Stomach (tissue), 9 donors: Measurements from ENCODE around the gene CLTRN. TPM values are rescaled to one million over a fixed set of nuclear protein-coding genes. Genes with fewer than 3 reads are reported as not detected.

Source experiments
- DNase-seq, 2 donors: peaks; one replicate each; pipeline versions ENCODE4 v3.0.0 to v3.0.0-alpha.2; 2013 to 2019
- H3K27ac ChIP-seq, 5 donors: fragments of 200-600 bp in 4 of 5; sonication (generic) in 4 of 5; one replicate each; pipeline ENCODE4 v1.5.1; 2013 to 2019; ENCODE audit warnings: mild to moderate bottlenecking in 1 of 5, moderate library complexity in 1 of 5
- H3K27me3 ChIP-seq, 3 donors: fragments of 200-600 bp; sonication (generic); one replicate each; pipeline ENCODE4 v1.5.1; 2017 to 2019; ENCODE audit warnings: mixed run types in 1 of 3
- H3K36me3 ChIP-seq, 4 donors: fragments of 200-600 bp; sonication (generic); 1 replicate in 3 of 4; 2 replicates in 1 of 4; pipeline ENCODE4 v1.5.1; 2016 to 2019
- H3K4me1 ChIP-seq, 4 donors: fragments of 200-600 bp; sonication (generic); one replicate each; pipeline ENCODE4 v1.5.1; 2016 to 2019
- H3K4me3 ChIP-seq, 4 donors: fragments of 200-600 bp; sonication (generic) in 3 of 4; one replicate each; pipeline ENCODE4 v1.5.1; 2016 to 2019; ENCODE audit warnings: mild to moderate bottlenecking in 1 of 4
- H3K9me3 ChIP-seq, 4 donors: fragments of 200-600 bp; sonication (generic); one replicate each; pipeline ENCODE4 v1.5.1; 2016 to 2019
- EP300 ChIP-seq: sonication (generic); formaldehyde crosslinking; IDR thresholded peaks from one replicate; pipeline ENCODE4 v1.6.1; 2017; ENCODE audit warnings: antibody characterized with exemption
- POLR2A ChIP-seq, 4 donors: fragments of 450-650 bp; IDR thresholded peaks; one replicate each; pipeline ENCODE4 v1.6.1; 2016; ENCODE audit warnings: antibody characterized with exemption in 4 of 4, control low read depth in 2 of 4, mild to moderate bottlenecking in 1 of 4, moderate library complexity in 1 of 4
- POLR2AphosphoS5 ChIP-seq, 3 donors: sonication (generic); formaldehyde crosslinking; IDR thresholded peaks; one replicate each; pipeline ENCODE4 v1.6.1; 2016; ENCODE audit warnings: antibody characterized with exemption in 3 of 3
- WGBS, 5 donors: extraction: QIAGEN DNeasy Blood & Tissue Kit in 3 of 5; methylation state at CpG; one replicate each; pipeline versions ENCODE4 v1.1.5 to v1.1.7; 2013 to 2018; 5-methylcytosine and 5-hydroxymethylcytosine counted together
- intact Hi-C: fragments of 100-400 bp; cut with DNase I; formaldehyde crosslinking; loops from one replicate; pipeline ENCODE4 v1.15.1; 2023; ENCODE audit warnings: low total_unique reads
- polyA plus RNA-seq, 3 donors: library from polyadenylated mRNA; stranded (reverse); fragments of 200-250 nt; gene quantifications; one replicate each; pipeline ENCODE4 v1.2.3, GENCODE V29; 2013
- total RNA-seq, 5 donors: library from RNA; depleted of rRNA; stranded (reverse); fragments of >200 nt; gene quantifications; one replicate each; pipeline versions ENCODE4 v1.1.0 to v1.2.3, GENCODE V29; 2014 to 2016
- TF ChIP-seq, protein P1 (sequence below), 7 experiments: fragments of 450-650 bp in 4 of 7; fragments of 200-600 bp in 3 of 7; sonication (generic) in 3 of 7; IDR thresholded peaks; one replicate each; pipeline ENCODE4 v1.5.1; 2016 to 2019; ENCODE audit warnings: antibody characterized with exemption in 7 of 7, control low read depth in 2 of 7, mild to moderate bottlenecking in 1 of 7
- donor health status: healthy with polysubstance abuse.
- donor health status: Bipolar disorder and iron deficiency.
- donor health status: healthy.

The CLTRN gene
- total and polyA plus RNA-seq, 8 donors = 2.4 to 8.5 (median 3.5) TPM; not detected in 3

DNA sequence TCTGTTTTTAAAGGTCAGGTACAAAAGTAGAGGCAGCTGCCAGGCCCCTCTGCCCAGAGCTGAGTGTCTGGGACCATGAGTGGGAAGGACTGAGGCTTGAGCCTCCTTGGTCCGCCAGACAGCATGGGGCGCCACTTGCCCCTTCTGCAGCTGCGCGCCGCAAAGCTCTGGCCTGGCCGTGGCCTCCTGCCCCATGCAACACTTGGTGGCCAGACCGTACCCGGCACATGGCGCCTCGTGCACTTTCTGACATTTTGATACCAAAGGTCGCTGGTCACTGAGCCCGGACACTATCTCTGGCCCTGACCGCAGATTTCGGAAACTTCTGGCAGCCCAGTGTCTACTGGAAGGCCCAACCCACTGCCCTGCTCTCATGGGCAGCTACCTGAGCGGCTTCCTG is 18.6 kb downstream of the CLTRN start:
- H3K4me3 ChIP-seq = no peak overlapping the region
- H3K27ac ChIP-seq = no peak overlapping the region
- no peaks in the 10 kb centered on the region for H3K9me3 ChIP-seq
- TF ChIP-seq POLR2AphosphoS5 (IDR thresholded peaks at IDR 0.05) = no peak
- TF ChIP-seq EP300 = no peak
- no peak for TF ChIP-seq POLR2A (IDR thresholded peaks at IDR 0.05)
- TF ChIP-seq, protein P1, sequence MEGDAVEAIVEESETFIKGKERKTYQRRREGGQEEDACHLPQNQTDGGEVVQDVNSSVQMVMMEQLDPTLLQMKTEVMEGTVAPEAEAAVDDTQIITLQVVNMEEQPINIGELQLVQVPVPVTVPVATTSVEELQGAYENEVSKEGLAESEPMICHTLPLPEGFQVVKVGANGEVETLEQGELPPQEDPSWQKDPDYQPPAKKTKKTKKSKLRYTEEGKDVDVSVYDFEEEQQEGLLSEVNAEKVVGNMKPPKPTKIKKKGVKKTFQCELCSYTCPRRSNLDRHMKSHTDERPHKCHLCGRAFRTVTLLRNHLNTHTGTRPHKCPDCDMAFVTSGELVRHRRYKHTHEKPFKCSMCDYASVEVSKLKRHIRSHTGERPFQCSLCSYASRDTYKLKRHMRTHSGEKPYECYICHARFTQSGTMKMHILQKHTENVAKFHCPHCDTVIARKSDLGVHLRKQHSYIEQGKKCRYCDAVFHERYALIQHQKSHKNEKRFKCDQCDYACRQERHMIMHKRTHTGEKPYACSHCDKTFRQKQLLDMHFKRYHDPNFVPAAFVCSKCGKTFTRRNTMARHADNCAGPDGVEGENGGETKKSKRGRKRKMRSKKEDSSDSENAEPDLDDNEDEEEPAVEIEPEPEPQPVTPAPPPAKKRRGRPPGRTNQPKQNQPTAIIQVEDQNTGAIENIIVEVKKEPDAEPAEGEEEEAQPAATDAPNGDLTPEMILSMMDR (IDR thresholded peaks at IDR 0.05) = no peak
- no peaks in the 10 kb centered on the region for H3K4me1 ChIP-seq
- WGBS, 5 donors = 88 to 97% (median 92%) methylated on average over 5 to 15 of the region's 15 CpGs
- DNase-seq = no peak
- intact Hi-C loops = no loop called here
- no peaks in the 10 kb centered on the region for H3K36me3 ChIP-seq
- H3K27me3 ChIP-seq = peaks cover 0 to 4% (median 0%) of the 10 kb centered on the region in 3 donors

GRCh38 chrX:15645266-15645665 is 19.3 kb downstream of the CLTRN start:
- no peak for DNase-seq
- intact Hi-C loops = no loop called here
- WGBS, 5 donors = 62 to 77% (median 67%) methylated on average over 3 of the region's 3 CpGs

GRCh38 chrX:15644560-15644872 is 20.1 kb downstream of the CLTRN start:
- no peak overlapping the region for H3K4me3 ChIP-seq
- H3K27ac ChIP-seq = no peak overlapping the region
- intact Hi-C loops = no loop called here
- WGBS, 5 donors = 96 to 100% (median 100%) methylated on average over 1 of the region's 1 CpG
- H3K36me3 ChIP-seq = no peaks in the 10 kb centered on the region
- DNase-seq = no peak
- no peaks in the 10 kb centered on the region for H3K4me1 ChIP-seq
- TF ChIP-seq EP300 (no peak), POLR2A (IDR thresholded peaks at IDR 0.05) (no peak), POLR2AphosphoS5 (IDR thresholded peaks at IDR 0.05) (no peak)
- TF ChIP-seq, protein P1 (IDR thresholded peaks at IDR 0.05) = no peak
- no peaks in the 10 kb centered on the region for H3K27me3 ChIP-seq
- no peaks in the 10 kb centered on the region for H3K9me3 ChIP-seq

More at GRCh38 chrX:15645266-15645665, 19.3 kb downstream of the CLTRN start:
- Histone ChIP-seq H3K9me3 (no peaks in the 10 kb centered on the region), H3K27me3 (no peaks in the 10 kb centered on the region), H3K4me1 (no peaks in the 10 kb centered on the region), H3K36me3 (no peaks in the 10 kb centered on the region), H3K4me3 (no peak overlapping the region), H3K27ac (no peak overlapping the region)
- no peak for TF ChIP-seq POLR2AphosphoS5 (IDR thresholded peaks at IDR 0.05)
- TF ChIP-seq, protein P1 (IDR thresholded peaks at IDR 0.05) = no peak
- no peak for TF ChIP-seq EP300
- TF ChIP-seq POLR2A (IDR thresholded peaks at IDR 0.05) = no peak

DNA sequence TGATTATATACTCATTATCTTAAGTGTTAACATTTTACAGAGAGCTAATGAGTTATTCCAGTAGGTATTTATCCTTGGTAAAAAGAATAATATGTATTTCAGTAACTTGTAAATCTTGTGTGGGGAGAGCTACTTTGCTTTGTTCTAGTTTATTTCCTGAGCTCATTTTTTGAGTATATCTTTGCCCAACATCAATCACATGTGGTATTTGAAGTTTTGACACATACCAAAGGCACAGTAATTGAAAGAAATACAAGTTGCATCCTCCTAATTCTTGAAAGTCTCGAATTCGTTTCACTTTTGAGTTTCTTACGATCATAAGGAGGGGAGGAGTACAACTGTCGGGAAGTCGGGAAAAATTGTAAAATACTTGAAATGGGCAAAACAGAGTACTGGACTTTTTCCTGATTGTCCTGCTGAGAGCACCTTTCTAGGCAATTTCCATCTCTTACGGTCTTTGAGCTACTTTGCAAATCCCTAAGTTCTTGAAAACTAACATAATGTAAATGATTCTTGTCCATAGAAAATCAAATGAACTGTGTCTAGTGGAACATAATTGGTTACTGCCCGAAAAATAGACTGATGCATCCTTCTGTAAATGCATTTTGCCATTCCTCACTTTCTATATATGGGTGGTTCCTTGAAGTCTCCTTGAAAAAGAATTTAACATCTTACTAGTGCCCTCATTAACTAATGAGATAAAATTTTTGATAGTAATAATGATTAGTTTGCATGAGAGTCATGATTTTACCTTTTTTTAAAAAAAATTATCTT is 20.6 kb downstream of the CLTRN start:
- Histone ChIP-seq H3K9me3 (no peaks in the 10 kb centered on the region), H3K4me1 (no peaks in the 10 kb centered on the region), H3K36me3 (no peaks in the 10 kb centered on the region), H3K27me3 (no peaks in the 10 kb centered on the region), H3K27ac (no peak overlapping the region), H3K4me3 (no peak overlapping the region)
- intact Hi-C loops = no loop called here
- 78 to 96% (median 87%) methylated on average over 7 of the region's 7 CpGs for WGBS, 5 donors
- no peak for TF ChIP-seq EP300
- TF ChIP-seq, protein P1 (IDR thresholded peaks at IDR 0.05) = no peak
- TF ChIP-seq POLR2A (IDR thresholded peaks at IDR 0.05) = no peak
- DNase-seq = no peak
